Loucy (cell line): ENCODE data around the gene TDP1.

Experiments
- H2AFZ ChIP-seq: fragments of 200-600 bp; sonication (generic); 2 replicates; pipeline ENCODE4 v1.6.0; 2016; ENCODE audit warnings: antibody characterized with exemption, mild to moderate bottlenecking, low read length, moderate library complexity
- H3F3A ChIP-seq: fragments of 200-600 bp; 2 replicates; pipeline ENCODE4 v1.6.0; 2016; ENCODE audit warnings: antibody characterized with exemption, low read depth, mild to moderate bottlenecking
- H3K27me3 ChIP-seq: fragments of 200-600 bp; sonication (generic); 2 replicates; pipeline ENCODE4 v1.6.1; 2014; ENCODE audit warnings: low read length, mild to moderate bottlenecking; ENCODE audit not compliant: insufficient read depth, poor library complexity, severe bottlenecking
- H3K36me3 ChIP-seq: fragments of 200-600 bp; sonication (generic); 2 replicates; pipeline ENCODE4 v1.6.1; 2016; ENCODE audit warnings: low read length; ENCODE audit not compliant: insufficient read depth
- H3K4me1 ChIP-seq: fragments of 200-600 bp; sonication (generic); 2 replicates; pipeline ENCODE4 v1.5.1; 2014; ENCODE audit warnings: low read length, mild to moderate bottlenecking; ENCODE audit not compliant: insufficient read depth, poor library complexity, severe bottlenecking
- H3K4me2 ChIP-seq: fragments of 200-600 bp; sonication (generic); 2 replicates; pipeline ENCODE4 v1.6.0; 2014; ENCODE audit warnings: antibody characterized with exemption, low read length, low read depth, mild to moderate bottlenecking; ENCODE audit not compliant: poor library complexity, severe bottlenecking
- H3K4me3 ChIP-seq: fragments of 200-600 bp; sonication (generic); 2 replicates; pipeline ENCODE4 v1.5.1; 2014; ENCODE audit warnings: low read length, mild to moderate bottlenecking, mixed read lengths; ENCODE audit not compliant: poor library complexity, severe bottlenecking
- H3K79me2 ChIP-seq: fragments of 200-600 bp; sonication (generic); 2 replicates; pipeline ENCODE4 v1.6.1; 2014; ENCODE audit warnings: low read length; ENCODE audit not compliant: insufficient read depth
- H3K9ac ChIP-seq: fragments of 200-600 bp; sonication (generic); 2 replicates; pipeline ENCODE4 v1.6.0; 2014; ENCODE audit warnings: mild to moderate bottlenecking, low read depth, low read length, moderate library complexity; ENCODE audit not compliant: poor library complexity, severe bottlenecking
- H3K9me2 ChIP-seq: fragments of 200-600 bp; sonication (generic); replicated peaks from 2 replicates; pipeline ENCODE4 v1.6.1; 2016; ENCODE audit warnings: low read depth, low read length, mixed read lengths
- H3K9me3 ChIP-seq: fragments of 200-600 bp; sonication (generic); 2 replicates; pipeline ENCODE4 v1.6.1; 2014; ENCODE audit warnings: mild to moderate bottlenecking, antibody characterized with exemption, low read length, low read depth; ENCODE audit not compliant: insufficient read depth
- H4K20me1 ChIP-seq: fragments of 200-600 bp; sonication (generic); 2 replicates; pipeline ENCODE4 v1.6.0; 2014; ENCODE audit warnings: antibody characterized with exemption, low read length, mild to moderate bottlenecking; ENCODE audit not compliant: insufficient read depth, poor library complexity, severe bottlenecking
- EZH2phosphoT487 ChIP-seq: fragments of 200-600 bp; IDR thresholded peaks from 2 replicates; pipeline ENCODE4 v1.6.1; 2018; ENCODE audit warnings: antibody characterized with exemption, mild to moderate bottlenecking, moderate library complexity, borderline replicate concordance
- TF ChIP-seq, protein P1 (sequence below): fragments of 200-600 bp; sonication (generic); conservative IDR thresholded peaks from 2 replicates; pipeline ENCODE4 v1.5.1; 2014; ENCODE audit warnings: mild to moderate bottlenecking, antibody characterized with exemption, low read length

TDP1 gene

GRCh38 chr14:89926694-89927093 is 29.0 kb upstream of the TDP1 start:
- no peaks in the 10 kb centered on the region for H3K4me1 ChIP-seq
- no peak overlapping the region for H3K9ac ChIP-seq
- H3K4me2 ChIP-seq = no peak overlapping the region
- H3K9me3 ChIP-seq = no peaks in the 10 kb centered on the region
- no peaks in the 10 kb centered on the region for H3K79me2 ChIP-seq
- no peak overlapping the region for H2AFZ ChIP-seq
- H3K36me3 ChIP-seq = peaks cover 9% of the 10 kb centered on the region; the same call in 1 of the 2 replicates
- H3K4me3 ChIP-seq = no peak overlapping the region
- H4K20me1 ChIP-seq = no peaks in the 10 kb centered on the region
- no peak for TF ChIP-seq EZH2phosphoT487
- TF ChIP-seq, protein P1, sequence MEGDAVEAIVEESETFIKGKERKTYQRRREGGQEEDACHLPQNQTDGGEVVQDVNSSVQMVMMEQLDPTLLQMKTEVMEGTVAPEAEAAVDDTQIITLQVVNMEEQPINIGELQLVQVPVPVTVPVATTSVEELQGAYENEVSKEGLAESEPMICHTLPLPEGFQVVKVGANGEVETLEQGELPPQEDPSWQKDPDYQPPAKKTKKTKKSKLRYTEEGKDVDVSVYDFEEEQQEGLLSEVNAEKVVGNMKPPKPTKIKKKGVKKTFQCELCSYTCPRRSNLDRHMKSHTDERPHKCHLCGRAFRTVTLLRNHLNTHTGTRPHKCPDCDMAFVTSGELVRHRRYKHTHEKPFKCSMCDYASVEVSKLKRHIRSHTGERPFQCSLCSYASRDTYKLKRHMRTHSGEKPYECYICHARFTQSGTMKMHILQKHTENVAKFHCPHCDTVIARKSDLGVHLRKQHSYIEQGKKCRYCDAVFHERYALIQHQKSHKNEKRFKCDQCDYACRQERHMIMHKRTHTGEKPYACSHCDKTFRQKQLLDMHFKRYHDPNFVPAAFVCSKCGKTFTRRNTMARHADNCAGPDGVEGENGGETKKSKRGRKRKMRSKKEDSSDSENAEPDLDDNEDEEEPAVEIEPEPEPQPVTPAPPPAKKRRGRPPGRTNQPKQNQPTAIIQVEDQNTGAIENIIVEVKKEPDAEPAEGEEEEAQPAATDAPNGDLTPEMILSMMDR = no peak
- no peaks in the 10 kb centered on the region for H3K27me3 ChIP-seq
- no peaks in the 10 kb centered on the region for H3F3A ChIP-seq
- no peaks in the 10 kb centered on the region for H3K9me2 ChIP-seq

- Histone ChIP-seq H4K20me1 (no peaks in the 10 kb centered on the region), H3K9ac (no peak overlapping the region), H3K9me3 (no peaks in the 10 kb centered on the region), H3K36me3 (peaks cover 12% of the 10 kb centered on the region; the same call in 1 of the 2 replicates), H3K4me1 (no peaks in the 10 kb centered on the region), H3K27me3 (no peaks in the 10 kb centered on the region), H3F3A (no peaks in the 10 kb centered on the region), H3K4me2 (no peak overlapping the region), H3K79me2 (no peaks in the 10 kb centered on the region), H2AFZ (no peak overlapping the region), H3K9me2 (no peaks in the 10 kb centered on the region), H3K4me3 (no peak overlapping the region)
- TF ChIP-seq, protein P1 = no peak
- TF ChIP-seq EZH2phosphoT487 = no peak
These were observed 28.4 kb upstream of the TDP1 start for GRCh38 chr14:89927186-89927865.

- no peak overlapping the region for H2AFZ ChIP-seq
- no peaks in the 10 kb centered on the region for H3K9me3 ChIP-seq
- peaks cover 10% of the 10 kb centered on the region; the same call in 1 of the 2 replicates for H3K36me3 ChIP-seq
- no peak overlapping the region for H3K9ac ChIP-seq
- no peak overlapping the region for H3K4me3 ChIP-seq
- H3K4me2 ChIP-seq = no peak overlapping the region
- H3F3A ChIP-seq = no peaks in the 10 kb centered on the region
- no peaks in the 10 kb centered on the region for H3K4me1 ChIP-seq
- H3K27me3 ChIP-seq = no peaks in the 10 kb centered on the region
- H4K20me1 ChIP-seq = no peaks in the 10 kb centered on the region
- H3K79me2 ChIP-seq = no peaks in the 10 kb centered on the region
- H3K9me2 ChIP-seq = no peaks in the 10 kb centered on the region
- TF ChIP-seq EZH2phosphoT487 = no peak
- TF ChIP-seq, protein P1 = no peak
These were observed 22.7 kb upstream of the TDP1 start for GRCh38 chr14:89933002-89933401.
